Pericardium fibroblast (primary cell): ENCODE results near the gene FMO3. TPM values are rescaled to one million over a fixed set of nuclear protein-coding genes. Genes with fewer than 3 reads are reported as not detected.

Source experiments
- total RNA-seq: library from RNA; depleted of rRNA; stranded (reverse); fragments of >200 nt; gene quantifications from 2 replicates; pipeline ENCODE4 v1.2.3, GENCODE V29; 2015

Gene FMO3
- total RNA-seq: 1.2 and 3.3 TPM in 2 replicates

GRCh38 chr1:171090604-171091003, at the start of gene FMO3:
TSS of gene FMO3 (plus strand) at chr1:171090905. CDS start at chr1:171092659, 1,754 bp downstream.

Other genes starting within 250 kb of the FMO3 start
- gene MROH9, start 155.4 kb upstream of the FMO3 start, total RNA-seq: not detected in 2 replicates
- gene FMO2, start 94.4 kb downstream of the FMO3 start, total RNA-seq: 3.0 and 26.7 TPM in 2 replicates
- 4.4 and 25.3 TPM in 2 replicates for gene FMO1, start 157.6 kb downstream of the FMO3 start, total RNA-seq
- gene FMO4, start 223.3 kb downstream of the FMO3 start, total RNA-seq: 5.3 and 7.4 TPM in 2 replicates